ENCODE data around the gene IMMP2L. TPM values are rescaled to one million over a fixed set of nuclear protein-coding genes. Genes with fewer than 3 reads are reported as not detected.

IMMP2L gene
- total RNA-seq, 4 donors from 2014 or later: 12.0 to 22.2 (median 17.5) TPM

DNA sequence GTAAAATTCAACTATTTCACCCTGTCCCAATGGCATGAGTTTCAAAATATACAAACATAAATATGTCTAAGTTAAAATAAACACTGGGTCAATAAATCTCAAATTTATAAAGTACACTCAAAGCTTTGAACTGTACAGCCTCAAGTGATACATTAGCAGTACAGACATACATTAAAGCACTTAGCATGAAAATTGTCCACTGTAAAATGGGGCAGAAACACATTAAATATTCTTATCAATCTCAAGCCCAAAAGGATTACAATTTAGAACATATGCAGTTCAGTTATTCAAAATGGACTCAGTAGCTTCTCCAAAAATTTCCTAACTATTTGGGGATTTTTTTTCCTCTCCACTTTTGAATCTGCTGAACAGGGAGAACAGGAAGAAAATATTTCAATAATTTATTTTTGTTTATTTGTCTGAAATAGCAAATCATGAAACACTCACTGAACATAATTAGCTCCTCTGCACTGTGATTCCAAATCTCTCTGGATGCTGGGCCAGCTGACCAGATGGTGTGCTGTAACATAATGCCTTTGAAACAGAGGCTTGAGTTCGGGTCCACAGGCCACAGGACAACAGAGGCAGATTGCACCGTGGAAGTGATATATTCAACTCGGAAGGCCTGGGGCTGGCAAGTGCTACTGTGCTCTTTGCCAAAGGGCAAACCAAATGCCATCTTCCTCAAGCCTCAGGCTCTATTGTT, 720.3 kb downstream of the IMMP2L start:
- no peaks in the 10 kb centered on the region for H3K27me3 ChIP-seq
- DNase-seq (ENCODE audit: extremely low spot score): no peak
- H3K4me1 ChIP-seq: peaks cover 0 to 13% (median 5%) of the 10 kb centered on the region in 4 donors
- no peak overlapping the region for H3K4me3 ChIP-seq
- no peaks in the 10 kb centered on the region for H3K9me3 ChIP-seq
- H3K27ac ChIP-seq (replicated peaks in 1 of 4): no peak overlapping the region
- intact Hi-C loops (cut with DNase I): no loop called here
- 57% methylated on average over 3 of the region's 3 CpGs for WGBS
- H3K36me3 ChIP-seq: no peaks in the 10 kb centered on the region
- TF ChIP-seq CTCF (IDR thresholded peaks at IDR 0.05) (no peak), EP300 (IDR thresholded peaks at IDR 0.05) (no peak), POLR2AphosphoS5 (IDR thresholded peaks at IDR 0.05) (no peak), POLR2A (IDR thresholded peaks at IDR 0.05; ENCODE audit: low read depth) (no peak)

DNA sequence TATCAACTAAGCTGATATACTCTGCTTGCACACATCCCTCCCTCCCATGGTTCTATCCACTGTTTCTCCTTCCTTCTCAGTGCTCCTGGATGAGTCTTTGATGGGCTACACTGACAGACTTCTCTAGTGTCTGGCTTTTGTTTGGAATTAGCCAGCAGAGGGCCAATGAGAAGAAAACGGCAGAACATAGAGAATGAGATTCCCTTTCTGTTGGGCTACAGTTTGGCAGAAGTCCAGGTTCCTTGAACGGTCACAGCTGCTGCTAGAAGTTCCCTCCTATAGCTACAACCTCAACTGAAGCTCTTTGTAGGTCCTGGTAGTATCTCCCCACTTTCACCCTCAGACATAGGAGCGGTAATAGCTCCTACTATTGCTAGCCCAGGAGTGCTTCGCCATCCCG, 722.4 kb downstream of the IMMP2L start:
- 56% methylated on average over 5 of the region's 5 CpGs for WGBS
- DNase-seq (ENCODE audit: extremely low spot score): no peak
- no peaks in the 10 kb centered on the region for H3K27me3 ChIP-seq
- H3K36me3 ChIP-seq: no peaks in the 10 kb centered on the region
- intact Hi-C loops (cut with DNase I): no loop called here
- no peak overlapping the region for H3K27ac ChIP-seq (replicated peaks in 1 of 4)
- TF ChIP-seq EP300 (IDR thresholded peaks at IDR 0.05) (no peak), CTCF (IDR thresholded peaks at IDR 0.05) (no peak), POLR2AphosphoS5 (IDR thresholded peaks at IDR 0.05) (no peak), POLR2A (IDR thresholded peaks at IDR 0.05; ENCODE audit: low read depth) (no peak)
- H3K4me3 ChIP-seq: no peak overlapping the region
- peaks cover 0 to 20% (median 9%) of the 10 kb centered on the region in 4 donors for H3K4me1 ChIP-seq
- no peaks in the 10 kb centered on the region for H3K9me3 ChIP-seq

GRCh38 chr7:110835849-110836248, 726.4 kb downstream of the IMMP2L start:
- 73% methylated on average over 1 of the region's 1 CpG for WGBS
- Histone ChIP-seq H3K9me3 (no peaks in the 10 kb centered on the region), H3K27ac (replicated peaks in 1 of 4) (no peak overlapping the region), H3K4me3 (no peak overlapping the region), H3K36me3 (no peaks in the 10 kb centered on the region), H3K27me3 (no peaks in the 10 kb centered on the region), H3K4me1 (peaks cover 0 to 24% (median 8%) of the 10 kb centered on the region in 4 donors)
- no peak for DNase-seq (ENCODE audit: extremely low spot score)
- intact Hi-C loops (cut with DNase I): no loop called here
- TF ChIP-seq CTCF (IDR thresholded peaks at IDR 0.05): no peak
- no peak for TF ChIP-seq POLR2A (IDR thresholded peaks at IDR 0.05; ENCODE audit: low read depth)
- no peak for TF ChIP-seq EP300 (IDR thresholded peaks at IDR 0.05)
- TF ChIP-seq POLR2AphosphoS5 (IDR thresholded peaks at IDR 0.05): no peak

GRCh38 chr7:110835218-110835617, 727.1 kb downstream of the IMMP2L start:
- WGBS: 50% methylated on average over 1 of the region's 1 CpG
- intact Hi-C loops (cut with DNase I): no loop called here
- TF ChIP-seq POLR2AphosphoS5 (IDR thresholded peaks at IDR 0.05): no peak
- TF ChIP-seq EP300 (IDR thresholded peaks at IDR 0.05): no peak
- no peak for TF ChIP-seq CTCF (IDR thresholded peaks at IDR 0.05)
- TF ChIP-seq POLR2A (IDR thresholded peaks at IDR 0.05; ENCODE audit: low read depth): no peak

DNA sequence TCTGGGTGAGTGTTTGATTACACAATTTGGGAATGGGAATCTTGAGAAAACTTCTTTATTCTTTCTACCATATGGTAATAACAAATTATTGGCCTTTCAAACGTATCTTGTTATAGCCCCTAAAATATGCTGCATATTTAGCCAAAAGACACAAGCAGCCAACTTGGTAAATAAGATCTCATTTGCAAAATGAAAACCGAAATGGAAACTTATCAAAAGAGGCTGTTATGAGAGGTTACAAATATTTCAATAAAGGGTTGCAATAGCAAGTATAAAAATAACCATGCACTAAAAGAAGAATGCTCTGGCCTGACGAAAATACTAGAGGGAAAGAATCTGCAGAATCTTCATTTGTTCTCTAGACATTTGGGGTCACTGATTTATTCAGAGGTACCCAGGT, 730.9 kb downstream of the IMMP2L start:
- no peaks in the 10 kb centered on the region for H3K36me3 ChIP-seq
- no peak overlapping the region for H3K27ac ChIP-seq (replicated peaks in 1 of 4)

More at GRCh38 chr7:110835218-110835617, 727.1 kb downstream of the IMMP2L start:
- Histone ChIP-seq H3K9me3 (no peaks in the 10 kb centered on the region), H3K27me3 (no peaks in the 10 kb centered on the region), H3K4me1 (peaks cover 0 to 25% (median 8%) of the 10 kb centered on the region in 4 donors), H3K36me3 (no peaks in the 10 kb centered on the region), H3K4me3 (no peak overlapping the region), H3K27ac (replicated peaks in 1 of 4) (no peak overlapping the region)
- DNase-seq (ENCODE audit: extremely low spot score): no peak

More for the DNA sequence above, 730.9 kb downstream of the IMMP2L start:
- no peak overlapping the region for H3K4me3 ChIP-seq
- no peaks in the 10 kb centered on the region for H3K9me3 ChIP-seq
- H3K4me1 ChIP-seq: peaks cover 0 to 24% (median 8%) of the 10 kb centered on the region in 4 donors
- TF ChIP-seq EP300 (IDR thresholded peaks at IDR 0.05) (no peak), POLR2AphosphoS5 (IDR thresholded peaks at IDR 0.05) (no peak), CTCF (IDR thresholded peaks at IDR 0.05) (no peak), POLR2A (IDR thresholded peaks at IDR 0.05; ENCODE audit: low read depth) (no peak)
- intact Hi-C loops (cut with DNase I): no loop called here
- WGBS: 37% methylated on average over 3 of the region's 3 CpGs
- no peak for DNase-seq (ENCODE audit: extremely low spot score)
- H3K27me3 ChIP-seq: no peaks in the 10 kb centered on the region

Data from esophagus muscularis mucosa (tissue), 4 donors.